GM23338 (cell line): ENCODE results near the gene FAM168A. TPM values are rescaled to one million over a fixed set of nuclear protein-coding genes. Genes with fewer than 3 reads are reported as not detected.

Experiments used
- ATAC-seq: fragments of 200-7000 bp; cut with Tn5 transposase; 3 replicates; pipeline ENCODE4 v1.9.1; 2020
- DNase-seq: peaks from one replicate; pipeline ENCODE4 v3.0.0-alpha.2; 2015; ENCODE audit warnings: low spot score
- H2AFZ ChIP-seq: fragments of 200-600 bp; sonication (generic); 2 replicates; pipeline ENCODE4 v1.8.0; 2016; ENCODE audit warnings: antibody characterized with exemption, mild to moderate bottlenecking, moderate library complexity
- H3F3A ChIP-seq: fragments of 200-600 bp; sonication (generic); replicated peaks from 2 replicates; pipeline ENCODE4 v1.8.0; 2017; ENCODE audit warnings: antibody characterized with exemption, mixed run types, low read depth
- H3K27ac ChIP-seq: fragments of 200-600 bp; sonication (generic); 2 replicates; pipeline ENCODE4 v1.6.1; 2016; ENCODE audit warnings: low read depth
- H3K27me3 ChIP-seq: fragments of 200-600 bp; sonication (generic); 2 replicates; pipeline ENCODE4 v1.8.0; 2016; ENCODE audit warnings: mild to moderate bottlenecking, mixed run types, moderate library complexity; ENCODE audit not compliant: insufficient read depth
- H3K36me3 ChIP-seq: fragments of 200-600 bp; sonication (generic); 2 replicates; pipeline ENCODE4 v1.8.0; 2016; ENCODE audit warnings: mild to moderate bottlenecking; ENCODE audit not compliant: insufficient read depth
- H3K4me1 ChIP-seq: fragments of 200-600 bp; sonication (generic); 2 replicates; pipeline ENCODE4 v1.8.0; 2016; ENCODE audit warnings: mild to moderate bottlenecking, moderate library complexity; ENCODE audit not compliant: insufficient read depth
- H3K4me2 ChIP-seq: fragments of 200-600 bp; sonication (generic); 2 replicates; pipeline ENCODE4 v1.7.1; 2017; ENCODE audit warnings: mixed run types
- H3K4me3 ChIP-seq: fragments of 200-600 bp; sonication (generic); 2 replicates; pipeline ENCODE4 v1.6.1; 2016; ENCODE audit warnings: mixed run types
- H3K79me2 ChIP-seq: fragments of 200-600 bp; sonication (generic); replicated peaks from 2 replicates; pipeline ENCODE4 v1.8.0; 2017; ENCODE audit warnings: mild to moderate bottlenecking; ENCODE audit not compliant: insufficient read depth
- H3K9me2 ChIP-seq: fragments of 200-600 bp; sonication (generic); 2 replicates; pipeline ENCODE4 v1.8.0; 2017; ENCODE audit not compliant: insufficient read depth
- H4K20me1 ChIP-seq: fragments of 200-600 bp; sonication (generic); replicated peaks from 2 replicates; pipeline ENCODE4 v1.8.0; 2017; ENCODE audit warnings: mild to moderate bottlenecking; ENCODE audit not compliant: insufficient read depth
- H3K27ac Mint-ChIP-seq: 2 replicates; pipeline ENCODE4 v1.8.0; 2020; ENCODE audit warnings: inconsistent platforms, mild to moderate bottlenecking, moderate library complexity, mixed read lengths
- H3K27me3 Mint-ChIP-seq: 3 replicates; pipeline ENCODE4 v1.8.0; 2022; ENCODE audit warnings: low read depth, mild to moderate bottlenecking, moderate library complexity, mixed read lengths, inconsistent platforms; ENCODE audit not compliant: insufficient read depth, poor library complexity
- H3K36me3 Mint-ChIP-seq: 3 replicates; pipeline ENCODE4 v1.8.0; 2021; ENCODE audit warnings: low read depth, mild to moderate bottlenecking, inconsistent platforms, moderate library complexity, mixed read lengths
- H3K4me1 Mint-ChIP-seq: 3 replicates; pipeline ENCODE4 v1.8.0; 2020; ENCODE audit warnings: mild to moderate bottlenecking, inconsistent platforms, mixed read lengths
- H3K4me3 Mint-ChIP-seq: 3 replicates; pipeline ENCODE4 v1.8.0; 2021; ENCODE audit warnings: moderate library complexity, mild to moderate bottlenecking, inconsistent platforms, mixed read lengths
- H3K9me3 Mint-ChIP-seq: 3 replicates; pipeline ENCODE4 v1.8.0; 2020; ENCODE audit warnings: moderate library complexity, mild to moderate bottlenecking, inconsistent platforms, mixed read lengths
- EZH2phosphoT487 ChIP-seq: fragments of 200-600 bp; sonication (generic); IDR thresholded peaks from one replicate; pipeline ENCODE4 v1.8.1; 2018; ENCODE audit warnings: antibody characterized with exemption; ENCODE audit not compliant: unreplicated experiment
- JUNB ChIP-seq: IDR thresholded peaks from one replicate; pipeline ENCODE4 v1.6.1; 2016; ENCODE audit warnings: antibody characterized with exemption; ENCODE audit not compliant: unreplicated experiment
- NANOG ChIP-seq: IDR thresholded peaks from 2 replicates; pipeline ENCODE4 v1.6.1; 2016; ENCODE audit warnings: antibody characterized with exemption, borderline replicate concordance
- STAT1 ChIP-seq: IDR thresholded peaks from one replicate; pipeline ENCODE4 v1.6.1; 2016; ENCODE audit warnings: antibody characterized with exemption; ENCODE audit not compliant: unreplicated experiment
- ZNF114 ChIP-seq: fragments of 250-450 bp; sonication (Bioruptor Pico); IDR thresholded peaks from 2 replicates; pipeline ENCODE4 v1.5.0; 2020; ENCODE audit warnings: mild to moderate bottlenecking, moderate library complexity
- polyA plus RNA-seq: library from polyadenylated mRNA; unstranded; fragments of >200 nt; fragmentation: Nextera tagmentation; extraction: Ambion mirVana; gene quantifications from 2 replicates; pipeline ENCODE4 v1.2.1, GENCODE V29; 2016
- total RNA-seq: library from RNA; depleted of rRNA; stranded (reverse); fragments of >200 nt; shearing (Covaris generic); gene quantifications from 2 replicates; pipeline ENCODE4 v1.2.3, GENCODE V29; 2014
- TF ChIP-seq, protein P1 (sequence below): IDR thresholded peaks from one replicate; pipeline ENCODE4 v1.6.1; 2018; ENCODE audit warnings: antibody characterized with exemption; ENCODE audit not compliant: unreplicated experiment
- TF ChIP-seq, protein P2 (sequence below): fragments of 250-450 bp; sonication (Bioruptor Pico); IDR thresholded peaks from 2 replicates; pipeline ENCODE4 v1.5.0; 2020; ENCODE audit warnings: mild to moderate bottlenecking, moderate library complexity
- TF ChIP-seq, protein P3 (sequence below), 2 experiments: fragments of 200-600 bp in 1 of 2; sonication (generic) in 1 of 2; conservative IDR thresholded peaks; 2 replicates each; pipeline versions ENCODE4 v1.5.1 to v1.6.1; 2016 to 2017; ENCODE audit warnings: antibody characterized with exemption in 2 of 2, low read depth in 2 of 2, mild to moderate bottlenecking in 2 of 2, moderate library complexity in 1 of 2
- TF ChIP-seq, protein P4 (sequence below): IDR thresholded peaks from 2 replicates; pipeline ENCODE4 v1.6.1; 2016; ENCODE audit warnings: antibody characterized with exemption

The FAM168A gene
- total and polyA plus RNA-seq, 2 experiments from 2014 or later: 8.0 to 20.3 TPM

DNA sequence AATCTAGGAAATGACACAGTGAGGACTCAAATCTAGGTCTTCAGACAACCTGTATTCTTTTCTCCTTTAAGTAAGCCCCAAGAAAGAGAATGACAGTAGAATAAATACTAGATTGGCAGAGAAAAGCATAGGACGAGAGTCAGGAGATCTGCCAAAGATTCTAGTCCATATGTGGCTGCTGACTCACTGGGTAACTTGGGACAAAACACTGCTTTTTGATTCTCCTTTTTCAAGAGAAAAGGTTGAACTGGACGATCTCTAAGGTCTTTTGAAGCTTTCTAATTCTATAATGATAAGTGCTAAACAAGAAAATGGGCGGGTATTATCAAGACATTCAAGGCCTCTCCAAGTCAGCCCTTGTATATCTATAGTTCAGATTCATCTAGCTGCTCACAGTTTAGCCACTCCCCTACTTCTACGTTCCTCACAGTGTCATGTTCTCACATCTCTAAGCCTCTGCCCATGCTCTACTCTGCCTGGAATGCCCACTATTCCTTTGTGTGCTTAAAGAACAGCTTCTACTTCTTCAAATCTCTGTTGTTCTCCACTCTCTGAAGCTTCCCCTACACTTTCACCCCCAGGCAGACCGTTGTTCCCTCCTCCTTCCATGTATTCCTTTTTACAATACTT, 168.7 kb downstream of the FAM168A start:
- H2AFZ ChIP-seq: no peak overlapping the region
- no peaks in the 10 kb centered on the region for H3F3A ChIP-seq
- H3K79me2 ChIP-seq: no peaks in the 10 kb centered on the region
- no peak overlapping the region for H3K4me2 ChIP-seq
- H3K27ac Mint-ChIP-seq: no peak overlapping the region
- no peaks in the 10 kb centered on the region for H3K9me3 Mint-ChIP-seq
- peaks cover 1% of the 10 kb centered on the region for H3K27me3 Mint-ChIP-seq
- TF ChIP-seq JUNB: no peak
- H3K36me3 Mint-ChIP-seq: no peaks in the 10 kb centered on the region
- no peaks in the 10 kb centered on the region for H3K4me1 ChIP-seq
- no peaks in the 10 kb centered on the region for H3K36me3 ChIP-seq
- no peaks in the 10 kb centered on the region for H3K9me2 ChIP-seq
- H3K4me3 ChIP-seq: no peak overlapping the region
- no peaks in the 10 kb centered on the region for H3K27me3 ChIP-seq
- peaks cover 3% of the 10 kb centered on the region; the same call in 2 of the 3 replicates for H3K4me1 Mint-ChIP-seq
- no peak for DNase-seq
- H4K20me1 ChIP-seq: no peaks in the 10 kb centered on the region; the same call in 1 of the 2 replicates
- no peak overlapping the region for H3K27ac ChIP-seq
- H3K4me3 Mint-ChIP-seq: no peak overlapping the region
- ATAC-seq: peak; percentile 39; the same call in 2 of the 3 replicates

DNA sequence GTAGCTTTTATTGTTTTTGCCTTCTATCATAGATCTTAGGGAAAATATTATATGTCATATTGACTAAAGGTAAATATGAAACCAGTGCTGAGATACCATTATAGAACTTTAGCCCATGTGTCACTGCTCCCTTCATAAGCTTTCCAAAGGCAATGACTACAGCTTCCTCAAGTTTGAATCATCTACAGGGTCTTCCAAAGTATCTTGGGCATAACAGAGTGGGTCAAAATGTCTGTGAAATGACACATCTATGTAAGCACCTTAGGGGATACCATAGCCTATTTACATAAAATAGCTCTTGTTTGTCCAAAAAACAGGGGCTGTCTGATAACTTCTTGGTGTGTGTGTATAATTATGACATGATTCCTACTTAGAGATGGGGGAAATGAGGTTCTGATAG, 169.2 kb downstream of the FAM168A start:
- H3K9me3 Mint-ChIP-seq: no peaks in the 10 kb centered on the region
- no peaks in the 10 kb centered on the region for H3K9me2 ChIP-seq
- TF ChIP-seq, protein P1, sequence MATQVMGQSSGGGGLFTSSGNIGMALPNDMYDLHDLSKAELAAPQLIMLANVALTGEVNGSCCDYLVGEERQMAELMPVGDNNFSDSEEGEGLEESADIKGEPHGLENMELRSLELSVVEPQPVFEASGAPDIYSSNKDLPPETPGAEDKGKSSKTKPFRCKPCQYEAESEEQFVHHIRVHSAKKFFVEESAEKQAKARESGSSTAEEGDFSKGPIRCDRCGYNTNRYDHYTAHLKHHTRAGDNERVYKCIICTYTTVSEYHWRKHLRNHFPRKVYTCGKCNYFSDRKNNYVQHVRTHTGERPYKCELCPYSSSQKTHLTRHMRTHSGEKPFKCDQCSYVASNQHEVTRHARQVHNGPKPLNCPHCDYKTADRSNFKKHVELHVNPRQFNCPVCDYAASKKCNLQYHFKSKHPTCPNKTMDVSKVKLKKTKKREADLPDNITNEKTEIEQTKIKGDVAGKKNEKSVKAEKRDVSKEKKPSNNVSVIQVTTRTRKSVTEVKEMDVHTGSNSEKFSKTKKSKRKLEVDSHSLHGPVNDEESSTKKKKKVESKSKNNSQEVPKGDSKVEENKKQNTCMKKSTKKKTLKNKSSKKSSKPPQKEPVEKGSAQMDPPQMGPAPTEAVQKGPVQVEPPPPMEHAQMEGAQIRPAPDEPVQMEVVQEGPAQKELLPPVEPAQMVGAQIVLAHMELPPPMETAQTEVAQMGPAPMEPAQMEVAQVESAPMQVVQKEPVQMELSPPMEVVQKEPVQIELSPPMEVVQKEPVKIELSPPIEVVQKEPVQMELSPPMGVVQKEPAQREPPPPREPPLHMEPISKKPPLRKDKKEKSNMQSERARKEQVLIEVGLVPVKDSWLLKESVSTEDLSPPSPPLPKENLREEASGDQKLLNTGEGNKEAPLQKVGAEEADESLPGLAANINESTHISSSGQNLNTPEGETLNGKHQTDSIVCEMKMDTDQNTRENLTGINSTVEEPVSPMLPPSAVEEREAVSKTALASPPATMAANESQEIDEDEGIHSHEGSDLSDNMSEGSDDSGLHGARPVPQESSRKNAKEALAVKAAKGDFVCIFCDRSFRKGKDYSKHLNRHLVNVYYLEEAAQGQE: no peak
- TF ChIP-seq ZNF114 (CRISPR knock-in tag) (no peak), NANOG (no peak), EZH2phosphoT487 (no peak), STAT1 (no peak)
- TF ChIP-seq, protein P2, sequence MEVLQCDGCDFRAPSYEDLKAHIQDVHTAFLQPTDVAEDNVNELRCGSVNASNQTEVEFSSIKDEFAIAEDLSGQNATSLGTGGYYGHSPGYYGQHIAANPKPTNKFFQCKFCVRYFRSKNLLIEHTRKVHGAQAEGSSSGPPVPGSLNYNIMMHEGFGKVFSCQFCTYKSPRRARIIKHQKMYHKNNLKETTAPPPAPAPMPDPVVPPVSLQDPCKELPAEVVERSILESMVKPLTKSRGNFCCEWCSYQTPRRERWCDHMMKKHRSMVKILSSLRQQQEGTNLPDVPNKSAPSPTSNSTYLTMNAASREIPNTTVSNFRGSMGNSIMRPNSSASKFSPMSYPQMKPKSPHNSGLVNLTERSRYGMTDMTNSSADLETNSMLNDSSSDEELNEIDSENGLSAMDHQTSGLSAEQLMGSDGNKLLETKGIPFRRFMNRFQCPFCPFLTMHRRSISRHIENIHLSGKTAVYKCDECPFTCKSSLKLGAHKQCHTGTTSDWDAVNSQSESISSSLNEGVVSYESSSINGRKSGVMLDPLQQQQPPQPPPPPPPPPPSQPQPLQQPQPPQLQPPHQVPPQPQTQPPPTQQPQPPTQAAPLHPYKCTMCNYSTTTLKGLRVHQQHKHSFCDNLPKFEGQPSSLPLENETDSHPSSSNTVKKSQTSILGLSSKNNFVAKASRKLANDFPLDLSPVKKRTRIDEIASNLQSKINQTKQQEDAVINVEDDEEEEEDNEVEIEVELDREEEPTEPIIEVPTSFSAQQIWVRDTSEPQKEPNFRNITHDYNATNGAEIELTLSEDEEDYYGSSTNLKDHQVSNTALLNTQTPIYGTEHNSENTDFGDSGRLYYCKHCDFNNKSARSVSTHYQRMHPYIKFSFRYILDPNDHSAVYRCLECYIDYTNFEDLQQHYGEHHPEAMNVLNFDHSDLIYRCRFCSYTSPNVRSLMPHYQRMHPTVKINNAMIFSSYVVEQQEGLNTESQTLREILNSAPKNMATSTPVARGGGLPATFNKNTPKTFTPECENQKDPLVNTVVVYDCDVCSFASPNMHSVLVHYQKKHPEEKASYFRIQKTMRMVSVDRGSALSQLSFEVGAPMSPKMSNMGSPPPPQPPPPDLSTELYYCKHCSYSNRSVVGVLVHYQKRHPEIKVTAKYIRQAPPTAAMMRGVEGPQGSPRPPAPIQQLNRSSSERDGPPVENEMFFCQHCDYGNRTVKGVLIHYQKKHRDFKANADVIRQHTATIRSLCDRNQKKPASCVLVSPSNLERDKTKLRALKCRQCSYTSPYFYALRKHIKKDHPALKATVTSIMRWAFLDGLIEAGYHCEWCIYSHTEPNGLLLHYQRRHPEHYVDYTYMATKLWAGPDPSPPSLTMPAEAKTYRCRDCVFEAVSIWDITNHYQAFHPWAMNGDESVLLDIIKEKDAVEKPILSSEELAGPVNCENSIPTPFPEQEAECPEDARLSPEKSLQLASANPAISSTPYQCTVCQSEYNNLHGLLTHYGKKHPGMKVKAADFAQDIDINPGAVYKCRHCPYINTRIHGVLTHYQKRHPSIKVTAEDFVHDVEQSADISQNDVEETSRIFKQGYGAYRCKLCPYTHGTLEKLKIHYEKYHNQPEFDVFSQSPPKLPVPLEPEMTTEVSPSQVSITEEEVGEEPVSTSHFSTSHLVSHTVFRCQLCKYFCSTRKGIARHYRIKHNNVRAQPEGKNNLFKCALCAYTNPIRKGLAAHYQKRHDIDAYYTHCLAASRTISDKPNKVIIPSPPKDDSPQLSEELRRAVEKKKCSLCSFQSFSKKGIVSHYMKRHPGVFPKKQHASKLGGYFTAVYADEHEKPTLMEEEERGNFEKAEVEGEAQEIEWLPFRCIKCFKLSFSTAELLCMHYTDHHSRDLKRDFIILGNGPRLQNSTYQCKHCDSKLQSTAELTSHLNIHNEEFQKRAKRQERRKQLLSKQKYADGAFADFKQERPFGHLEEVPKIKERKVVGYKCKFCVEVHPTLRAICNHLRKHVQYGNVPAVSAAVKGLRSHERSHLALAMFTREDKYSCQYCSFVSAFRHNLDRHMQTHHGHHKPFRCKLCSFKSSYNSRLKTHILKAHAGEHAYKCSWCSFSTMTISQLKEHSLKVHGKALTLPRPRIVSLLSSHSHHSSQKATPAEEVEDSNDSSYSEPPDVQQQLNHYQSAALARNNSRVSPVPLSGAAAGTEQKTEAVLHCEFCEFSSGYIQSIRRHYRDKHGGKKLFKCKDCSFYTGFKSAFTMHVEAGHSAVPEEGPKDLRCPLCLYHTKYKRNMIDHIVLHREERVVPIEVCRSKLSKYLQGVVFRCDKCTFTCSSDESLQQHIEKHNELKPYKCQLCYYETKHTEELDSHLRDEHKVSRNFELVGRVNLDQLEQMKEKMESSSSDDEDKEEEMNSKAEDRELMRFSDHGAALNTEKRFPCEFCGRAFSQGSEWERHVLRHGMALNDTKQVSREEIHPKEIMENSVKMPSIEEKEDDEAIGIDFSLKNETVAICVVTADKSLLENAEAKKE (CRISPR knock-in tag): no peak
- TF ChIP-seq, protein P3, sequence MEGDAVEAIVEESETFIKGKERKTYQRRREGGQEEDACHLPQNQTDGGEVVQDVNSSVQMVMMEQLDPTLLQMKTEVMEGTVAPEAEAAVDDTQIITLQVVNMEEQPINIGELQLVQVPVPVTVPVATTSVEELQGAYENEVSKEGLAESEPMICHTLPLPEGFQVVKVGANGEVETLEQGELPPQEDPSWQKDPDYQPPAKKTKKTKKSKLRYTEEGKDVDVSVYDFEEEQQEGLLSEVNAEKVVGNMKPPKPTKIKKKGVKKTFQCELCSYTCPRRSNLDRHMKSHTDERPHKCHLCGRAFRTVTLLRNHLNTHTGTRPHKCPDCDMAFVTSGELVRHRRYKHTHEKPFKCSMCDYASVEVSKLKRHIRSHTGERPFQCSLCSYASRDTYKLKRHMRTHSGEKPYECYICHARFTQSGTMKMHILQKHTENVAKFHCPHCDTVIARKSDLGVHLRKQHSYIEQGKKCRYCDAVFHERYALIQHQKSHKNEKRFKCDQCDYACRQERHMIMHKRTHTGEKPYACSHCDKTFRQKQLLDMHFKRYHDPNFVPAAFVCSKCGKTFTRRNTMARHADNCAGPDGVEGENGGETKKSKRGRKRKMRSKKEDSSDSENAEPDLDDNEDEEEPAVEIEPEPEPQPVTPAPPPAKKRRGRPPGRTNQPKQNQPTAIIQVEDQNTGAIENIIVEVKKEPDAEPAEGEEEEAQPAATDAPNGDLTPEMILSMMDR (conservative IDR thresholded peaks at IDR 0.05; ENCODE audit: low read depth in 2 of 2): no peak
- TF ChIP-seq, protein P4, sequence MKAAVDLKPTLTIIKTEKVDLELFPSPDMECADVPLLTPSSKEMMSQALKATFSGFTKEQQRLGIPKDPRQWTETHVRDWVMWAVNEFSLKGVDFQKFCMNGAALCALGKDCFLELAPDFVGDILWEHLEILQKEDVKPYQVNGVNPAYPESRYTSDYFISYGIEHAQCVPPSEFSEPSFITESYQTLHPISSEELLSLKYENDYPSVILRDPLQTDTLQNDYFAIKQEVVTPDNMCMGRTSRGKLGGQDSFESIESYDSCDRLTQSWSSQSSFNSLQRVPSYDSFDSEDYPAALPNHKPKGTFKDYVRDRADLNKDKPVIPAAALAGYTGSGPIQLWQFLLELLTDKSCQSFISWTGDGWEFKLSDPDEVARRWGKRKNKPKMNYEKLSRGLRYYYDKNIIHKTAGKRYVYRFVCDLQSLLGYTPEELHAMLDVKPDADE: no peak

More for the DNA sequence above, 169.2 kb downstream of the FAM168A start:
- H3K4me1 ChIP-seq: no peaks in the 10 kb centered on the region
- no peaks in the 10 kb centered on the region; the same call in 1 of the 2 replicates for H4K20me1 ChIP-seq
- H3K79me2 ChIP-seq: no peaks in the 10 kb centered on the region
- no peak overlapping the region for H3K4me2 ChIP-seq
- DNase-seq (no peak), ATAC-seq (no peak)
- no peak overlapping the region for H2AFZ ChIP-seq
- Mint-ChIP-seq H3K4me3 (no peak overlapping the region), H3K27me3 (peaks cover 1% of the 10 kb centered on the region), H3K4me1 (peaks cover 3% of the 10 kb centered on the region; the same call in 2 of the 3 replicates), H3K27ac (no peak overlapping the region), H3K36me3 (no peaks in the 10 kb centered on the region)
- no peaks in the 10 kb centered on the region for H3F3A ChIP-seq
- H3K27me3 ChIP-seq: no peaks in the 10 kb centered on the region
- no peak overlapping the region for H3K27ac ChIP-seq
- no peak overlapping the region for H3K4me3 ChIP-seq
- no peaks in the 10 kb centered on the region for H3K36me3 ChIP-seq
